Stromal cell of bone marrow (primary cell): ENCODE data around the gene GAS6.
A peak's percentile ranks its signal among the peaks of the same experiment; 100 is the strongest.

Experiments
- DNase-seq: peaks from one replicate; pipeline ENCODE4 v3.0.0-alpha.2; 2012; ENCODE audit warnings: low read depth

The GAS6 gene

GRCh38 chr13:113819731-113820715 lies 43.9 kb downstream of the GAS6 start:
- no peak for DNase-seq

GRCh38 chr13:113819341-113819730 lies 44.5 kb downstream of the GAS6 start:
- no peak for DNase-seq

GRCh38 chr13:113818700-113819295 lies 45.1 kb downstream of the GAS6 start:
- DNase-seq, result no peak

- no peak for DNase-seq
Observed at GRCh38 chr13:113817860-113818691, 45.8 kb downstream of the GAS6 start.

- peak; percentile 68 for DNase-seq
Observed at GRCh38 chr13:113816946-113817859, 46.7 kb downstream of the GAS6 start.

- no peak for DNase-seq
Observed at GRCh38 chr13:113816254-113816929, 47.5 kb downstream of the GAS6 start.

GRCh38 chr13:113815151-113816058 lies 48.5 kb downstream of the GAS6 start:
- DNase-seq, result no peak

- DNase-seq, result no peak
Observed at GRCh38 chr13:113814435-113814821, 49.4 kb downstream of the GAS6 start.

- no peak for DNase-seq
Observed at GRCh38 chr13:113813749-113814434, 50.0 kb downstream of the GAS6 start.

- no peak for DNase-seq
Observed at GRCh38 chr13:113813070-113813748, 50.7 kb downstream of the GAS6 start.

- DNase-seq, result no peak
Observed at GRCh38 chr13:113812178-113813040, 51.5 kb downstream of the GAS6 start.

GRCh38 chr13:113811081-113811928 lies 52.6 kb downstream of the GAS6 start:
- no peak for DNase-seq

GRCh38 chr13:113810640-113811039 lies 53.2 kb downstream of the GAS6 start:
- no peak for DNase-seq

- DNase-seq, result no peak
Observed at GRCh38 chr13:113809934-113810333, 53.9 kb downstream of the GAS6 start.

GRCh38 chr13:113808058-113808834 lies 55.6 kb downstream of the GAS6 start:
- no peak for DNase-seq

- no peak for DNase-seq
Observed at GRCh38 chr13:113806526-113806925, 57.4 kb downstream of the GAS6 start.
